Tibial nerve (tissue), 3 donors: ENCODE measurements around the gene NBL1.

ENCODE experiments used
- CTCF ChIP-seq, 5 experiments: fragments of 200-600 bp in 3 of 5; fragments of 450-650 bp in 2 of 5; sonication (generic) in 3 of 5; IDR thresholded peaks; one replicate each; pipeline ENCODE4 v1.5.1; 2016 to 2019; ENCODE audit warnings: antibody characterized with exemption in 5 of 5, mild to moderate bottlenecking in 3 of 5, moderate library complexity in 2 of 5
- POLR2A ChIP-seq, 2 donors: fragments of 450-650 bp; IDR thresholded peaks; one replicate each; pipeline ENCODE4 v1.6.1; 2017; ENCODE audit warnings: antibody characterized with exemption in 2 of 2, mild to moderate bottlenecking in 2 of 2, moderate library complexity in 2 of 2

- TF ChIP-seq CTCF (IDR thresholded peaks at IDR 0.05), result no peak
- TF ChIP-seq POLR2A (IDR thresholded peaks at IDR 0.05), result no peak
Measured at GRCh38 chr1:19618428-19618827, 25.7 kb upstream of the NBL1 start.
